Measurements from ENCODE around the gene SEMA3D.

SEMA3D gene

DNA sequence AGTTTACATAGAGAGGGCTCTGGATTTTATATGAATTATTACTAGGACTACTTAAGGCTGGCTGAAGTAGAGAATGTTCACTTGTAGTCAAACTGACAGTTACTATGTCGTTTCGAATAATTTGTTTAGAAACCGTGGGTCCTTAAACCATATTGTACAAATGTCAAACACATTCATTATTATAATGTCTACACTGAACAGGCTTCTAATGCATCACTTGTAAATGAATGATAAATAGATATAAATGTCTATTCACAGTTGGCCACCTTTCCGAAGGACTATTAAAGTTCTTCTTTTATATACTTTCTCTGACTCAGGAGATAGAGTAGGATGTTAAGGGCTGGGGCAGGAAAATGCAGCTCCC lies 95.3 kb downstream of the SEMA3D start:
- TF ChIP-seq, protein P1, sequence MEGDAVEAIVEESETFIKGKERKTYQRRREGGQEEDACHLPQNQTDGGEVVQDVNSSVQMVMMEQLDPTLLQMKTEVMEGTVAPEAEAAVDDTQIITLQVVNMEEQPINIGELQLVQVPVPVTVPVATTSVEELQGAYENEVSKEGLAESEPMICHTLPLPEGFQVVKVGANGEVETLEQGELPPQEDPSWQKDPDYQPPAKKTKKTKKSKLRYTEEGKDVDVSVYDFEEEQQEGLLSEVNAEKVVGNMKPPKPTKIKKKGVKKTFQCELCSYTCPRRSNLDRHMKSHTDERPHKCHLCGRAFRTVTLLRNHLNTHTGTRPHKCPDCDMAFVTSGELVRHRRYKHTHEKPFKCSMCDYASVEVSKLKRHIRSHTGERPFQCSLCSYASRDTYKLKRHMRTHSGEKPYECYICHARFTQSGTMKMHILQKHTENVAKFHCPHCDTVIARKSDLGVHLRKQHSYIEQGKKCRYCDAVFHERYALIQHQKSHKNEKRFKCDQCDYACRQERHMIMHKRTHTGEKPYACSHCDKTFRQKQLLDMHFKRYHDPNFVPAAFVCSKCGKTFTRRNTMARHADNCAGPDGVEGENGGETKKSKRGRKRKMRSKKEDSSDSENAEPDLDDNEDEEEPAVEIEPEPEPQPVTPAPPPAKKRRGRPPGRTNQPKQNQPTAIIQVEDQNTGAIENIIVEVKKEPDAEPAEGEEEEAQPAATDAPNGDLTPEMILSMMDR (IDR thresholded peaks at IDR 0.05; ENCODE audit: borderline replicate concordance, insufficient read depth, low read depth, low read length) = no peak
- H3K4me3 ChIP-seq (ENCODE audit: low read depth, low read length) = no peak overlapping the region

DNA sequence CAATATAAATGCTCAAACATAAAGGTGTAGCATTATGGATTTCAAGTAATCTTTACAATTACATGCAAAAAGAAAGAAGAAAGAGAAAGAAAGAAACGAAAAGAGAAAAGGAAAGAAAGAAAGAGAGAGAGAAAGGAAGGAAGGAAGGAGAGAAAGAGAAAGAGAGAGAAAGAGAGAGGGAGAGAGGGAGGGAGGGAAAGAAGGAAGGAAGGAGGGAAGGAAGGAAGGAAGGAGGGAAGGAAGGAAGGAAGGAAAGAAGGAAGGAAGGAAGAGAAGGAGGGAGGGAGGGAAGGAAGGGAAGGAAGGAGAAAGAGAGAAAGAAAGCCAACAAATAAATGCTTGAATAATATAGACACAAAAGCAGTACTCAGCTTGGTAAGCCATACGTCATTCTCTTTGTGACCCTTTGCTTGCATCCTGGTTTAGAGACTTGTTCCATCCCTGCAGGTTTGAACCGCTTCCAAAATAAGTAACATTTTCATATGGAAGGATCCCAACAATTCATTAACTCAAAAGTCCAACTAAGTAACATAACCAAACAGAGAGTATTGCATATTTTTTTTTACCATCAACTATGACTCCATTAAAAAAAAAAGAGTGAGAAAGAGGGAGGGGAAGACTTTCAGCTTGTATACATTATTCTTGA lies 95.8 kb downstream of the SEMA3D start:
- TF ChIP-seq, protein P1 (IDR thresholded peaks at IDR 0.05; ENCODE audit: borderline replicate concordance, insufficient read depth, low read depth, low read length) = no peak
- H3K4me3 ChIP-seq (ENCODE audit: low read depth, low read length) = no peak overlapping the region

DNA sequence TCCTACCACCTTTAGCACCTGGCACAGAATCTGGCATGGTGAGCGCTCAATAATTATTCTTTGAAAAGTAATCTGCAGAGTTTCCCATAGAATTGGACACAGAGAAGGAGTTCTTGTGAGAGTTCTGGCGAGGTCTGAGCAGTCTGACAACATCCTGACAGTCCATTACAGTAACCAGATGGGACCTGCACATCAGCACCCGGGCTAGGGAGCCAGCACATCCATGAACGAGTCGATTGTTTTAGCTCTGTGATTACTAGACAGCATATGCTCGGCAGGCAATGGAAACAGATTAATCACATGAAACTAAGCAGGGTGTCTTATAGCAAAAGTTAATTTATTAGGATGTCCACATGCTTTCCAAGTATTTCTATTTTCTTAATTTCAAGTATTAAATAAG lies 96.7 kb downstream of the SEMA3D start:
- no peak overlapping the region for H3K4me3 ChIP-seq (ENCODE audit: low read depth, low read length)
- TF ChIP-seq, protein P1 (IDR thresholded peaks at IDR 0.05; ENCODE audit: borderline replicate concordance, insufficient read depth, low read depth, low read length) = no peak

DNA sequence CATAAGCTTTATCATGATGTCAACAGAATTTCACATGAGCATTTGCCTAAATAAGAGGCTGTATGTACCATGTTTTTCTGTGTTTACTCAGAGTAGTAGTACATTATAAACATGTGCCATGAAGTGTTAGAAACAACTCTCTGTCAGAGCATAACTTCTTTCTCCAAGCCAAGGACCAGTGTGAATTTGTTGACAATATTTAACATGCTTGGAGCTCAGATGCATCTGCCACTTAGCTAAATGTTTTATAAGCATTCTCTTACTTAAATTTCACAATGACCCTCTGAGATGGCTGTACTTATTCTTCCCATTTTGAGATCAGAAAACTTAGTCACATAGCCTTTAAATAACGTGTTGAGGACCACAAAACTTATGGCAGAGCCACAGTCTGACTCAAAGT lies 105.0 kb downstream of the SEMA3D start:
- TF ChIP-seq, protein P1 (IDR thresholded peaks at IDR 0.05; ENCODE audit: borderline replicate concordance, insufficient read depth, low read depth, low read length) = no peak
- no peak overlapping the region for H3K4me3 ChIP-seq (ENCODE audit: low read depth, low read length)

DNA sequence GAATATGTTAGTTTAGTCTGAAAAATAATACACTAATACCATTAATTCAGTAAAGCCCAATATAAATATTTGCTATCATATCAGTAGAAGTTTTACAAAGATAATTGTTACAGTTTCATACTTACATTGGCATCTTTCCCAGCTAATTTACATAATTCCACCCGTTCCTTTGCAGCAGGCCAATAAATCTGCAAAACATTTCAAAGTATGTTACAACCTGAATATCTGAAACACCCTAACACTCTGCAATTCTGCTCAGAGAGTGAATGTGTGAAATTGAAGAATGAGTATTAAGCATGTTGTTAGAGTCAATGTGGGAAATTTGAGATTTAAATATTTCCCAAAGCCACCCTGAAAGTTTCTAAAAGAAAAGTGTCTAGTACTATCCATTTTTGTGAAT lies 105.5 kb downstream of the SEMA3D start:
- no peak overlapping the region for H3K4me3 ChIP-seq (ENCODE audit: low read depth, low read length)
- TF ChIP-seq, protein P1 (IDR thresholded peaks at IDR 0.05; ENCODE audit: borderline replicate concordance, insufficient read depth, low read depth, low read length) = no peak

DNA sequence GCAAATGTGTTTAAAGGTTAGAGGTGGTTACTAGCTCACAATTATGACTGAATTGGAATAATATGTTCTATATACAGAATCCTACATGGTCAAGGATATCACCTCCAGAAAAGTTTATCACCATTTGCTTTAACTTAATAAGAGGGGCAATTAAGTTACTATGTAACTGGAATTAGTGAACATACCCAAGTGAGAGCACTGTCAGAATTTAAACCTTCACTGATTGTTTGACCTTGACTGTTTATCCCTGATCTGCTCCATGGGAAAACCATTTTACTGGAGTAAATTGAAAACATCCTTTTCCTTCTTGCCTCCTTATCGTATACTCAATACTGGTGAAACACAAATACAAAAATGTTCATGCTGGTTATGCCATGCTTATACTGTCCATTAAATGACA lies 107.4 kb downstream of the SEMA3D start:
- H3K4me3 ChIP-seq (ENCODE audit: low read depth, low read length) = no peak overlapping the region
- TF ChIP-seq, protein P1 (IDR thresholded peaks at IDR 0.05; ENCODE audit: borderline replicate concordance, insufficient read depth, low read depth, low read length) = no peak

DNA sequence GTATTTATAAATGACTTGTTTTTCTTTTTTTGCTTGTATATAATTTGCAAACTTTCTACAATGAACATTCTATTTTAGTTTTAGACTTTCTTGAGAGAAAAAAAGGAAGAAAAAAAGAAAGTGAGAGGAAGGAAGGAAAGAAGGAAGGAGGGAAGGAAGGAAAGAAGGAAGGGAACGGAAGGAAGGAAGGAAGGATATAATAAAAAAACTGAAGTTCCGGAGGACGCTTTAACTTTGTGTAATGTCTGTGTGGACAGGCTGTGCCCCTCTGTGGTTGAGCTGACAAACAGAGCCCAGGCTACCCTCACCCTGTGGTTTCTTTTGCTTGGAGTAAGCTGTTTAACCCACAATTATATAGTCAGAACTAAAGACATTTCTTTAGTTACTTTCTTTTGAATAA lies 108.7 kb downstream of the SEMA3D start:
- TF ChIP-seq, protein P1 (IDR thresholded peaks at IDR 0.05; ENCODE audit: borderline replicate concordance, insufficient read depth, low read depth, low read length) = no peak
- H3K4me3 ChIP-seq (ENCODE audit: low read depth, low read length) = no peak overlapping the region

Data from GM12875 (cell line).